Spinal cord (tissue), 10 donors: ENCODE results near the gene TCN2. TPM values are rescaled to one million over a fixed set of nuclear protein-coding genes. Genes with fewer than 3 reads are reported as not detected.
A peak's percentile ranks its signal among the peaks of the same experiment; 100 is the strongest.
"Not testable (repeated sequence)": the region's sequence is repeated elsewhere in the genome, so short reads cannot be mapped to it uniquely, and the experiment has no call there.

Experiments
- DNase-seq, 6 donors: peaks; one replicate each; pipeline versions ENCODE4 v3.0.0 to v3.0.0-alpha.2; 2013 to 2015; ENCODE audit warnings: low spot score in 6 of 6, low read depth in 4 of 6
- H3K27ac ChIP-seq: one replicate; pipeline ENCODE4 v1.5.1; 2013; ENCODE audit warnings: low read depth, low read length, control low read depth
- H3K27me3 ChIP-seq: one replicate; pipeline ENCODE4 v1.6.1; 2013; ENCODE audit warnings: low read length; ENCODE audit not compliant: control insufficient read depth, insufficient read depth
- H3K36me3 ChIP-seq: one replicate; pipeline ENCODE4 v1.6.1; 2013; ENCODE audit warnings: low read length; ENCODE audit not compliant: control insufficient read depth, insufficient read depth
- H3K4me1 ChIP-seq: one replicate; pipeline ENCODE4 v1.6.1; 2013; ENCODE audit warnings: low read length; ENCODE audit not compliant: control insufficient read depth, insufficient read depth
- H3K4me3 ChIP-seq: one replicate; pipeline ENCODE4 v1.5.1; 2013; ENCODE audit warnings: low read depth, low read length, control low read depth
- H3K9me3 ChIP-seq: one replicate; pipeline ENCODE4 v1.6.1; 2013; ENCODE audit warnings: low read length; ENCODE audit not compliant: control insufficient read depth, insufficient read depth
- WGBS: methylation state at CpG from one replicate; pipeline ENCODE4 v1.1.5; 2013; ENCODE audit warnings: missing lambda C conversion rate; ENCODE audit not compliant: insufficient coverage; 5-methylcytosine and 5-hydroxymethylcytosine counted together
- polyA plus RNA-seq, 2 donors: library from polyadenylated mRNA; unstranded; fragments of 120-200 nt; gene quantifications; one replicate each; pipeline ENCODE4 v1.2.1, GENCODE V29; 2013; ENCODE audit not compliant: insufficient read length in 2 of 2
- total RNA-seq, 2 donors: library from RNA; depleted of rRNA in 1 of 2; stranded (reverse); fragments of 120-200 nt in 1 of 2; fragments of >200 nt in 1 of 2; gene quantifications; one replicate each; pipeline versions ENCODE4 v1.2.3 to v1.2.4, GENCODE V29; 2013 to 2014
- donor health status: healthy.

The TCN2 gene
- total and polyA plus RNA-seq, 4 donors: 29.9 to 118 (median 47.3) TPM

- Histone ChIP-seq H3K4me1 (peaks cover 14% of the 10 kb centered on the region), H3K27ac (peak overlapping the region; percentile 1), H3K36me3 (peaks cover 11% of the 10 kb centered on the region), H3K9me3 (no peaks in the 10 kb centered on the region), H3K4me3 (peak overlapping the region; percentile 70), H3K27me3 (no peaks in the 10 kb centered on the region)
- WGBS: 11% methylated on average over 9 of the region's 10 CpGs
- DNase-seq: no peak
These were observed 61.4 kb downstream of the TCN2 start for GRCh38 chr22:30668386-30668710.

DNA sequence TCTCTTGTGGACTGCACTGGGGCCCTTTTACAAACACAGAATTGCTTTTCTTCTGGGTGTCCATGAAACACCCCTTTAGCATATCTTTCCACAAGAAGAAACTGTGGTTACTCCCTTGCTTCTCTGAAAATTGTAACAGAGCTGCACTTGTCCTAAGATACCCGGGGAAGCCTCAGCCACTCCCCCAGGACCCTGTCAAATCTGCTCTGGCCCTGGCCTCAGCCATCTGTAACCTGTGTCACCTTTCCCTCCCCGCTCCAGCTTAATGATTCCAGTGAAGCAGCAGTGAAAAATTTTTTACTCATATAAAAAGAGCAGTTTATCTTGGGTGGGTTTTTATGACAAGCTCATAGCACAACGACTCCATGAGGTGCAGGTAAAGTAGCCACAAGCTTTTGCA is 64.1 kb downstream of the TCN2 start:
- Histone ChIP-seq H3K4me1 (peaks cover 13% of the 10 kb centered on the region), H3K27me3 (no peaks in the 10 kb centered on the region), H3K9me3 (no peaks in the 10 kb centered on the region), H3K27ac (no peak overlapping the region), H3K36me3 (no peaks in the 10 kb centered on the region), H3K4me3 (no peak overlapping the region)
- 57% methylated on average over 1 of the region's 3 CpGs for WGBS
- no peak for DNase-seq

DNA sequence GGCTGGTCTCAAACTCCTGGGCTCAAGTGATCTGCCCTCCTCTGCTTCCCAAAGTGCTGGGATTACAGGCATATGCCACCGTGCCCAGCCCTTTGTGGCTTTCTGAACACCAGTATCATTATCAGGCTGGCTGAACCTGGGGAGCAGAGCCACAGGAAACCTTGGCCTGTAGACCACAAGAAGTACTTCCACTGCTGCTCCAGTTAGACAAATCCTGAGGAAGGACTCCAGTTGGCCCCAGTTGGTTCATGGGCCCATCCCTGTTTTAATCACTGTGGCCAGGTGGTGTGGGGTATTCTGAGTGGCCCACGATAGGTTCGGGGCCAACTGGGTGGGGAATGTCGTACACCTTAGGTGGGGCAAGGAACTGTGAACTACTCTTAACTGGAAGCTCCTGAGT is 66.2 kb downstream of the TCN2 start:
- no peak for DNase-seq
- H3K9me3 ChIP-seq: no peaks in the 10 kb centered on the region
- H3K36me3 ChIP-seq: no peaks in the 10 kb centered on the region
- no peak overlapping the region for H3K4me3 ChIP-seq
- no peak overlapping the region for H3K27ac ChIP-seq
- H3K4me1 ChIP-seq: peaks cover 8% of the 10 kb centered on the region
- 96% methylated on average over 4 of the region's 4 CpGs for WGBS
- H3K27me3 ChIP-seq: no peaks in the 10 kb centered on the region

DNA sequence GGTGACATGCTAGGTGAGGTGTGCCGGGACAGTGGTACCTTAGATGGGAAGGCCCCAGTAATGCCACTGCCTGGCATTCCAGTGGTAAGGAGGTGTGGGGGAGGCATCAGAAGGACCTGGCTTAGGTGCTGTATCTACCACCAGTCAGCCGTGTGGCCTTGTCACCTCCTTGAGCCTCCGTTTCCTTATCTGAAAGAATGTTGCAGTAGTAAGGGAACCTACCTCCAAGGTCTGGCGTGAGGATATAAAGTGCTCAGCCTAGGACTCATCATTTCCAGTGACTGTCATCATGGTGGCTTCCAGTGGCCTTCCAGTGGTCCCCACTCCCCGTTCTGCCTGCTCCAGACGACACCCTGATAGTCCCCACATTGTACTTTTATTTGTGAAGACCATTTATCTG is 67.5 kb downstream of the TCN2 start:
- WGBS: 83% methylated on average over 6 of the region's 6 CpGs
- no peak overlapping the region for H3K27ac ChIP-seq
- no peak for DNase-seq

GRCh38 chr22:30675436-30675835 is 68.5 kb downstream of the TCN2 start:
- H3K4me1 ChIP-seq: peaks cover 12% of the 10 kb centered on the region
- peak in 2 of 6 donors; percentile 28 to 47 for DNase-seq
- no peaks in the 10 kb centered on the region for H3K27me3 ChIP-seq
- H3K9me3 ChIP-seq: no peaks in the 10 kb centered on the region
- no peak overlapping the region for H3K4me3 ChIP-seq
- no peak overlapping the region for H3K27ac ChIP-seq
- WGBS: 52% methylated on average over 8 of the region's 9 CpGs
- H3K36me3 ChIP-seq: no peaks in the 10 kb centered on the region

More for the DNA sequence above, 67.5 kb downstream of the TCN2 start:
- Histone ChIP-seq H3K4me3 (no peak overlapping the region), H3K27me3 (no peaks in the 10 kb centered on the region), H3K9me3 (no peaks in the 10 kb centered on the region), H3K36me3 (no peaks in the 10 kb centered on the region), H3K4me1 (peaks cover 6% of the 10 kb centered on the region)

DNA sequence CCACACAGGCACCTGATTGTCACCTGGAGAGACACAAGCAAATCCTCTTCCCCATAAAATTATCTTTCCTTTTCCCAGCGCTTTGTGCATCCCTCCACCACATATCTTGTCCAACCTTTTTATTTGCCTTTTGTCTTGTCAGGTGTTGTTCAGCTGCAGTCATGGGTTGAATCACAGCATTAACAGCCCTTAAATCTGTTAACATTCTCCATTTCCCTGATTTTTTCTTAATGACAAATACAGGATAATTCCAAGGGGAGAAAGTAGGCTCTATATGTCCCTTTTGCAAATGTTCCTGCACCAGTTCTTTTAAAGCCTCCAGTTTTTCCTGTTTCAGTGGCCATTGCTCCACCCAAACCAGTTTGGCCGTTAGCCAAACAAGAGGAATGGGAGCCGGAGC is 69.6 kb downstream of the TCN2 start:
- 88% methylated on average over 3 of the region's 3 CpGs for WGBS
- H3K4me1 ChIP-seq: peaks cover 17% of the 10 kb centered on the region

More for the DNA sequence above, 69.6 kb downstream of the TCN2 start:
- not testable (repeated sequence) for DNase-seq, H3K36me3 ChIP-seq, H3K27me3 ChIP-seq, H3K9me3 ChIP-seq, H3K27ac ChIP-seq, H3K4me3 ChIP-seq

Other genes with a start within 250 kb of the TCN2 start
- gene RNF215, start 219.8 kb upstream of the TCN2 start, total RNA-seq: 10 to 100 TPM; 16.0 to 23.6 TPM
- 10 to 100 TPM; 35.0 to 40.5 TPM for gene RNF215, start 219.8 kb upstream of the TCN2 start, polyA plus RNA-seq
- gene SEC14L2, start 210.2 kb upstream of the TCN2 start, total RNA-seq: 10 to 100 TPM; 11.2 to 14.7 TPM
- gene SEC14L2, start 210.2 kb upstream of the TCN2 start, polyA plus RNA-seq: 10 to 100 TPM; 21.0 to 22.3 TPM
- gene MTFP1, start 181.4 kb upstream of the TCN2 start, total RNA-seq: 1 to 10 TPM; 2.1 to 9.5 TPM
- 1 to 10 TPM; 6.3 to 6.5 TPM for gene MTFP1, start 181.4 kb upstream of the TCN2 start, polyA plus RNA-seq
- gene SEC14L3, start 135.2 kb upstream of the TCN2 start, total RNA-seq: not detected
- gene SEC14L3, start 135.2 kb upstream of the TCN2 start, polyA plus RNA-seq: under 1 TPM in 1 of 2 donors, not detected in 1; 0.14 TPM
- gene SEC14L4, start 101.5 kb upstream of the TCN2 start, total RNA-seq: under 1 TPM; 0.28 to 0.50 TPM
- under 1 TPM; 0.32 to 0.38 TPM for gene SEC14L4, start 101.5 kb upstream of the TCN2 start, polyA plus RNA-seq
- gene SEC14L6, start 60.4 kb upstream of the TCN2 start, total RNA-seq: 1 to 10 TPM; 3.1 to 7.9 TPM
- 1 to 10 TPM; 2.6 to 3.9 TPM for gene SEC14L6, start 60.4 kb upstream of the TCN2 start, polyA plus RNA-seq
- gene GAL3ST1, start 32.5 kb upstream of the TCN2 start, total RNA-seq: 10 to 100 TPM; 10.3 to 12.2 TPM
- 10 to 100 TPM; 46.6 to 52.7 TPM for gene GAL3ST1, start 32.5 kb upstream of the TCN2 start, polyA plus RNA-seq
- 10 to 100 TPM; 28.5 to 64.5 TPM for gene PES1, start 15.3 kb upstream of the TCN2 start, total RNA-seq
- gene PES1, start 15.3 kb upstream of the TCN2 start, polyA plus RNA-seq: 10 to 100 TPM; 53.8 to 55.8 TPM
- 1 to 10 TPM; 5.1 to 5.2 TPM for gene SLC35E4, start 28.6 kb downstream of the TCN2 start, total RNA-seq
- 1 to 10 TPM; 7.1 to 8.3 TPM for gene SLC35E4, start 28.6 kb downstream of the TCN2 start, polyA plus RNA-seq
- 10 to 100 TPM in 1 of 2 donors, 1 to 10 TPM in 1; 9.9 to 10.5 TPM for gene DUSP18, start 60.7 kb downstream of the TCN2 start, total RNA-seq
- gene DUSP18, start 60.7 kb downstream of the TCN2 start, polyA plus RNA-seq: 10 to 100 TPM; 16.8 to 21.1 TPM
- gene OSBP2, start 87.7 kb downstream of the TCN2 start, total RNA-seq: 10 to 100 TPM; 20.7 to 22.5 TPM
- 10 to 100 TPM; 22.3 to 25.0 TPM for gene OSBP2, start 87.7 kb downstream of the TCN2 start, polyA plus RNA-seq